Endothelial cell of umbilical vein (primary cell): ENCODE data around the gene ORC1. TPM values are rescaled to one million over a fixed set of nuclear protein-coding genes. Genes with fewer than 3 reads are reported as not detected.
A peak's percentile ranks its signal among the peaks of the same experiment; 100 is the strongest.

ENCODE experiments used
- BruUV-seq: library from RNA; stranded (reverse); fragments of 400-500 nt; replicated peaks from 2 replicates; lab custom pipeline; 2021; lab: Mats Ljungman, UMichigan
- CTCF ChIA-PET: fragments of 300-600, 350-600 bp; sonication (Branson Sonifier 250); formaldehyde crosslinking; loops from one replicate; lab custom pipeline; 2021; ENCODE audit warnings: antibody characterized with exemption, inconsistent platforms; lab: Charles Lee
- POLR2A ChIA-PET: fragments of 300-600, 350-600 bp; sonication (Branson Sonifier 250); formaldehyde crosslinking; loops from one replicate; lab custom pipeline; 2021; ENCODE audit warnings: antibody characterized with exemption, inconsistent platforms; lab: Charles Lee
- DNase-seq: peaks from one replicate; pipeline ENCODE4 v3.0.0-alpha.2; 2011; ENCODE audit warnings: low read depth, low spot score
- FAIRE-seq: peaks from 2 replicates; lab custom pipeline; 2011; peaks lifted over from hg19 to GRCh38; lab: Jason Lieb, UNC
- H2AFZ ChIP-seq: 2 replicates; pipeline ENCODE4 v1.6.0; 2012; ENCODE audit warnings: low read depth, low read length, control low read depth, inconsistent platforms
- H3K27ac ChIP-seq: 2 replicates; pipeline ENCODE4 v1.5.1; 2011; ENCODE audit warnings: low read depth, mild to moderate bottlenecking, control low read depth, low read length, moderate library complexity; ENCODE audit not compliant: insufficient read depth
- H3K27me3 ChIP-seq, 2 experiments: 2 replicates each; pipeline versions ENCODE4 v1.6.0 to v1.6.1; 2011; ENCODE audit warnings: low read length in 2 of 2, mixed read lengths in 1 of 2; ENCODE audit not compliant: control insufficient read depth in 2 of 2, insufficient read depth in 2 of 2
- H3K36me3 ChIP-seq, 2 experiments: 2 replicates in 1 of 2; 3 replicates in 1 of 2; pipeline ENCODE4 v1.5.1; 2011; ENCODE audit warnings: low read length in 2 of 2, mild to moderate bottlenecking in 1 of 2, moderate library complexity in 1 of 2; ENCODE audit not compliant: control insufficient read depth in 2 of 2, insufficient read depth in 2 of 2; ENCODE audit errors: extremely low read depth in 1 of 2
- H3K4me1 ChIP-seq: 3 replicates; pipeline ENCODE4 v1.5.1; 2011; ENCODE audit warnings: mild to moderate bottlenecking, low read length; ENCODE audit not compliant: control insufficient read depth, insufficient read depth; ENCODE audit errors: extremely low read depth
- H3K4me2 ChIP-seq: 2 replicates; pipeline ENCODE4 v1.6.1; 2011; ENCODE audit warnings: low read length, control low read depth, mixed read lengths; ENCODE audit not compliant: insufficient read depth
- H3K4me3 ChIP-seq, 3 experiments: fragments of 200-600 bp in 1 of 3; sonication (generic), shearing (Covaris generic) in 1 of 3; replicated peaks in 1 of 3; 2 replicates each; pipeline ENCODE4 v1.5.1; 2011 to 2016; ENCODE audit warnings: control low read depth in 3 of 3, low read length in 3 of 3, mild to moderate bottlenecking in 2 of 3, inconsistent platforms in 1 of 3, low read depth in 1 of 3, moderate library complexity in 1 of 3; ENCODE audit not compliant: insufficient read depth in 1 of 3
- H3K79me2 ChIP-seq: 2 replicates; pipeline ENCODE4 v1.6.0; 2012; ENCODE audit warnings: low read length, inconsistent platforms; ENCODE audit not compliant: control insufficient read depth, insufficient read depth
- H3K9ac ChIP-seq: replicated peaks from 2 replicates; pipeline ENCODE3; 2011; ENCODE audit warnings: low read length, control low read depth; ENCODE audit not compliant: insufficient read depth; ENCODE audit errors: extremely low read depth
- H3K9me1 ChIP-seq: replicated peaks from 3 replicates; pipeline ENCODE4 v1.6.0; 2011; ENCODE audit warnings: mild to moderate bottlenecking, low read length; ENCODE audit not compliant: control insufficient read depth, insufficient read depth; ENCODE audit errors: extremely low read depth
- H3K9me3 ChIP-seq: replicated peaks from 2 replicates; pipeline ENCODE4 v1.5.1; 2012; ENCODE audit warnings: low read length, inconsistent platforms; ENCODE audit not compliant: control insufficient read depth, insufficient read depth
- H4K20me1 ChIP-seq: replicated peaks from 2 replicates; pipeline ENCODE3; 2011; ENCODE audit warnings: mild to moderate bottlenecking, low read length; ENCODE audit not compliant: control insufficient read depth, insufficient read depth; ENCODE audit errors: extremely low read depth
- EZH2 ChIP-seq: IDR thresholded peaks from 2 replicates; pipeline ENCODE4 v1.6.1; 2012; ENCODE audit warnings: borderline replicate concordance, low read depth, mild to moderate bottlenecking, moderate library complexity, low read length, inconsistent platforms; ENCODE audit not compliant: severe bottlenecking
- FOS ChIP-seq: IDR thresholded peaks from 2 replicates; pipeline ENCODE4 v1.6.1; 2011; ENCODE audit warnings: mild to moderate bottlenecking, low read length, moderate library complexity, borderline replicate concordance; ENCODE audit not compliant: insufficient read depth
- GATA2 ChIP-seq: IDR thresholded peaks from 2 replicates; pipeline ENCODE4 v1.7.0; 2011; ENCODE audit warnings: low read depth, mild to moderate bottlenecking, moderate library complexity, mixed read lengths, low read length; ENCODE audit not compliant: insufficient read length, insufficient read depth
- JUN ChIP-seq: IDR thresholded peaks from 2 replicates; pipeline ENCODE4 v1.6.1; 2011; ENCODE audit warnings: borderline replicate concordance, low read depth; ENCODE audit not compliant: insufficient read length, insufficient read depth
- MYC ChIP-seq: IDR thresholded peaks from one replicate; pipeline ENCODE4 v1.6.1; 2011; ENCODE audit warnings: mild to moderate bottlenecking, low read depth, low read length
- POLR2A ChIP-seq: IDR thresholded peaks from 2 replicates; pipeline ENCODE4 v1.6.1; 2012; ENCODE audit warnings: low read depth, mild to moderate bottlenecking, control low read depth, low read length
- POLR2AphosphoS5 ChIP-seq: IDR thresholded peaks from 2 replicates; pipeline ENCODE4 v1.6.1; 2012; ENCODE audit warnings: low read depth, mild to moderate bottlenecking, control low read depth, low read length, moderate library complexity; ENCODE audit not compliant: insufficient read depth
- dilution Hi-C: fragments of 300-500 bp; cut with MboI; formaldehyde crosslinking; loops from one replicate; pipeline ENCODE4 v1.15.0; 2019; ENCODE audit warnings: low sequenced_read_pairs; ENCODE audit not compliant: extremely low pct_ligation_motif_present
- intact Hi-C: fragments of 100-400 bp; cut with micrococcal nuclease; formaldehyde crosslinking; loops from one replicate; pipeline ENCODE4 v1.10.0; 2022
- polyA plus RNA-seq, 4 experiments: library from polyadenylated mRNA; depleted of rRNA in 3 of 4; stranded (reverse) in 3 of 4; unstranded in 1 of 4; fragments of >200 nt; gene quantifications; 2 replicates each; pipeline versions ENCODE4 v1.2.1 to v1.2.3, GENCODE V29; 2011 to 2012; ENCODE audit warnings: missing spikeins in 1 of 4
- total RNA-seq: library from RNA; stranded (reverse); gene quantifications from 2 replicates; pipeline ENCODE4 v1.2.3, GENCODE V29; 2021
- TF ChIP-seq, protein P1 (sequence below), 2 donors: IDR thresholded peaks; 1 replicate in 1 of 2; 2 replicates in 1 of 2; pipeline ENCODE4 v1.5.1; 2011; ENCODE audit warnings: low read length in 2 of 2, mild to moderate bottlenecking in 2 of 2, moderate library complexity in 2 of 2, control low read depth in 1 of 2, inconsistent platforms in 1 of 2, low read depth in 1 of 2; ENCODE audit not compliant: insufficient read depth in 1 of 2; ENCODE audit errors: extremely low read depth in 1 of 2
- TF ChIP-seq, protein P2 (sequence below): IDR thresholded peaks from 2 replicates; pipeline ENCODE4 v1.6.1; 2011; ENCODE audit not compliant: insufficient read depth, insufficient read length

Gene ORC1
- total and polyA plus RNA-seq, 2 donors (not counting 3 experiments of a cell fraction or from before 2014, with no cell fraction given), result 6.5 to 12.0 TPM

- H3K36me3 ChIP-seq, result peaks cover 7 to 12% of the 10 kb centered on the region in 2 experiments
- intact Hi-C loops (loop anchor here (1.0 to 5.0 kb wide), 2 partner anchors 222 to 452 kb away; no protein-coding TSS in a partner anchor), dilution Hi-C loops (no loop called here)
- no TSS peak for BruUV-seq
- H3K27me3 ChIP-seq, result no peaks in the 10 kb centered on the region
- no peaks in the 10 kb centered on the region for H3K9me1 ChIP-seq
- H3K27ac ChIP-seq, result no peak overlapping the region
- H2AFZ ChIP-seq, result no peak overlapping the region
- H3K9me3 ChIP-seq, result no peaks in the 10 kb centered on the region
- H3K9ac ChIP-seq, result no peak overlapping the region
- FAIRE-seq (no peak), DNase-seq (peak; percentile 24)
- CTCF ChIA-PET, result interaction anchor here (0.5 to 2.0 kb wide), 10 partner anchors 12 to 451 kb away, joined by 3 to 25 read pairs (median 3); no protein-coding TSS in a partner anchor
- H3K4me3 ChIP-seq, result no peak overlapping the region
- no peaks in the 10 kb centered on the region for H3K79me2 ChIP-seq
- TF ChIP-seq, protein P1, sequence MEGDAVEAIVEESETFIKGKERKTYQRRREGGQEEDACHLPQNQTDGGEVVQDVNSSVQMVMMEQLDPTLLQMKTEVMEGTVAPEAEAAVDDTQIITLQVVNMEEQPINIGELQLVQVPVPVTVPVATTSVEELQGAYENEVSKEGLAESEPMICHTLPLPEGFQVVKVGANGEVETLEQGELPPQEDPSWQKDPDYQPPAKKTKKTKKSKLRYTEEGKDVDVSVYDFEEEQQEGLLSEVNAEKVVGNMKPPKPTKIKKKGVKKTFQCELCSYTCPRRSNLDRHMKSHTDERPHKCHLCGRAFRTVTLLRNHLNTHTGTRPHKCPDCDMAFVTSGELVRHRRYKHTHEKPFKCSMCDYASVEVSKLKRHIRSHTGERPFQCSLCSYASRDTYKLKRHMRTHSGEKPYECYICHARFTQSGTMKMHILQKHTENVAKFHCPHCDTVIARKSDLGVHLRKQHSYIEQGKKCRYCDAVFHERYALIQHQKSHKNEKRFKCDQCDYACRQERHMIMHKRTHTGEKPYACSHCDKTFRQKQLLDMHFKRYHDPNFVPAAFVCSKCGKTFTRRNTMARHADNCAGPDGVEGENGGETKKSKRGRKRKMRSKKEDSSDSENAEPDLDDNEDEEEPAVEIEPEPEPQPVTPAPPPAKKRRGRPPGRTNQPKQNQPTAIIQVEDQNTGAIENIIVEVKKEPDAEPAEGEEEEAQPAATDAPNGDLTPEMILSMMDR (IDR thresholded peaks at IDR 0.05; ENCODE audit: extremely low read depth in 1 of 2, insufficient read depth in 1 of 2, low read depth in 1 of 2, low read length in 2 of 2), result peak; percentile 17 to 37
- TF ChIP-seq POLR2A, result peak; percentile 60
- TF ChIP-seq, protein P2, sequence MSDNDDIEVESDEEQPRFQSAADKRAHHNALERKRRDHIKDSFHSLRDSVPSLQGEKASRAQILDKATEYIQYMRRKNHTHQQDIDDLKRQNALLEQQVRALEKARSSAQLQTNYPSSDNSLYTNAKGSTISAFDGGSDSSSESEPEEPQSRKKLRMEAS, result no peak
- H3K4me1 ChIP-seq, result no peaks in the 10 kb centered on the region
- no peaks in the 10 kb centered on the region for H4K20me1 ChIP-seq
- POLR2A ChIA-PET, result no interaction called here
- no peak overlapping the region for H3K4me2 ChIP-seq
These were observed 55.4 kb downstream of the ORC1 start for GRCh38 chr1:52348704-52349300.

DNA sequence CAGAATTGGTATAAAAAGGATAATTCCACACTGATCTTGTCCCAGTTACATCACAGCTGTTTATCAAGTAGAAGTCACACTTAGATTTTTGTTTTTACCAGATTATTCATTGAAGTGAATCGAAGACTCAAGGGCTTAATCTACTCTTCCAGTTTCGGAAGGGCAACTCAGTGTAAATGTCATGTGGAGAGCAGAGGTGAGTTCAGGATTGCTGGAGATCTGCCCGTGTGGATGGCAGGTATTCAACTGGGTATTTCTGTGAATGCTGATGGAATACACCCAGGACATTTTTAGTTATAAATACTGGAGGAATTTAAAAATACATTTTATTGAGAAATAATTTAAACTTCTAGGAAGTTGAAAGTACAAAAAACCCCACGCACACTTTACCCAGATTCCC is 57.6 kb downstream of the ORC1 start:
- intact Hi-C loops (loop anchor here (5.0 kb wide), 1 partner anchor 449 kb away; no protein-coding TSS in a partner anchor), dilution Hi-C loops (no loop called here)
- no peaks in the 10 kb centered on the region for H4K20me1 ChIP-seq
- H3K9me3 ChIP-seq, result no peaks in the 10 kb centered on the region
- H3K4me3 ChIP-seq, result no peak overlapping the region
- no peaks in the 10 kb centered on the region for H3K9me1 ChIP-seq
- POLR2A ChIA-PET, result no interaction called here
- H3K79me2 ChIP-seq, result no peaks in the 10 kb centered on the region
- no peak overlapping the region for H2AFZ ChIP-seq
- no peak for DNase-seq
- no peak overlapping the region for H3K27ac ChIP-seq
- H3K27me3 ChIP-seq, result no peaks in the 10 kb centered on the region
- peaks cover 3 to 5% of the 10 kb centered on the region in 2 experiments for H3K36me3 ChIP-seq
- TF ChIP-seq POLR2A (no peak), FOS (no peak), JUN (no peak), EZH2 (no peak), MYC (no peak), POLR2AphosphoS5 (no peak), GATA2 (no peak)
- TF ChIP-seq, protein P2, result no peak
- TF ChIP-seq, protein P1 (IDR thresholded peaks at IDR 0.05; ENCODE audit: extremely low read depth in 1 of 2, insufficient read depth in 1 of 2, low read depth in 1 of 2, low read length in 2 of 2), result no peak
- no peaks in the 10 kb centered on the region for H3K4me1 ChIP-seq
- no peak overlapping the region for H3K9ac ChIP-seq
- no TSS peak for BruUV-seq
- FAIRE-seq, result no peak
- no peak overlapping the region for H3K4me2 ChIP-seq
- CTCF ChIA-PET, result no interaction called here
